Activated T-helper 1 cell treated with anti-CD3 and anti-CD28 coated beads, Interleukin-2, amount 50 U/mL, for 16 hours (primary cell): ENCODE results near the gene TMEM250.

Source experiments
- DNase-seq, 2 donors: peaks; one replicate each; pipeline ENCODE4 v3.0.0-alpha.2; 2020; ENCODE audit warnings: low read depth in 1 of 2, low spot score in 1 of 2

TMEM250 gene

GRCh38 chr9:136084063-136084944 lies 34.4 kb downstream of the TMEM250 start:
- no peak for DNase-seq

- DNase-seq: no peak
Observed at GRCh38 chr9:136083558-136084062, 35.1 kb downstream of the TMEM250 start.

- no peak for DNase-seq
Observed at GRCh38 chr9:136082496-136083361, 35.9 kb downstream of the TMEM250 start.

GRCh38 chr9:136081826-136082495 lies 36.7 kb downstream of the TMEM250 start:
- DNase-seq: no peak

- DNase-seq: no peak
Observed at GRCh38 chr9:136081113-136081825, 37.4 kb downstream of the TMEM250 start.

GRCh38 chr9:136080716-136081112 lies 38.0 kb downstream of the TMEM250 start:
- no peak for DNase-seq

GRCh38 chr9:136079916-136080246 lies 38.8 kb downstream of the TMEM250 start:
- no peak for DNase-seq

- DNase-seq: no peak
Observed at GRCh38 chr9:136079211-136079915, 39.3 kb downstream of the TMEM250 start.

GRCh38 chr9:136078498-136079011 lies 40.1 kb downstream of the TMEM250 start:
- no peak for DNase-seq

- DNase-seq: no peak
Observed at GRCh38 chr9:136078024-136078423, 40.7 kb downstream of the TMEM250 start.

GRCh38 chr9:136077491-136077890 lies 41.2 kb downstream of the TMEM250 start:
- no peak for DNase-seq

- DNase-seq: no peak
Observed at GRCh38 chr9:136075881-136076678, 42.6 kb downstream of the TMEM250 start.

- DNase-seq: no peak
Observed at GRCh38 chr9:136075134-136075841, 43.4 kb downstream of the TMEM250 start.

- no peak for DNase-seq
Observed at GRCh38 chr9:136074706-136075105, 44.0 kb downstream of the TMEM250 start.
